Measurements from ENCODE around the gene DPH6. TPM values are rescaled to one million over a fixed set of nuclear protein-coding genes. Genes with fewer than 3 reads are reported as not detected.

Gene DPH6, protein sequence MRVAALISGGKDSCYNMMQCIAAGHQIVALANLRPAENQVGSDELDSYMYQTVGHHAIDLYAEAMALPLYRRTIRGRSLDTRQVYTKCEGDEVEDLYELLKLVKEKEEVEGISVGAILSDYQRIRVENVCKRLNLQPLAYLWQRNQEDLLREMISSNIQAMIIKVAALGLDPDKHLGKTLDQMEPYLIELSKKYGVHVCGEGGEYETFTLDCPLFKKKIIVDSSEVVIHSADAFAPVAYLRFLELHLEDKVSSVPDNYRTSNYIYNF
- 10.9 and 20.9 TPM in 2 replicates for total RNA-seq

GRCh38 chr15:35545824-35546510 is at the start of gene DPH6:
Gene DPH6 (minus strand): TSS chr15:35546165. CDS start chr15:35546141, 24 bp downstream.

